ENCODE data around the gene OR8B3.

OR8B3 gene

GRCh38 chr11:124346311-124346955, 52.4 kb downstream of the OR8B3 start:
- no peak for DNase-seq
